Anterior cingulate cortex (tissue), 58 donors: ENCODE data around the gene LEMD3.

ENCODE experiments used
- DNase-seq, 58 donors: peaks; one replicate each; lab custom pipeline; 2025; lab: John Stamatoyannopoulos, UW

The LEMD3 gene

DNA sequence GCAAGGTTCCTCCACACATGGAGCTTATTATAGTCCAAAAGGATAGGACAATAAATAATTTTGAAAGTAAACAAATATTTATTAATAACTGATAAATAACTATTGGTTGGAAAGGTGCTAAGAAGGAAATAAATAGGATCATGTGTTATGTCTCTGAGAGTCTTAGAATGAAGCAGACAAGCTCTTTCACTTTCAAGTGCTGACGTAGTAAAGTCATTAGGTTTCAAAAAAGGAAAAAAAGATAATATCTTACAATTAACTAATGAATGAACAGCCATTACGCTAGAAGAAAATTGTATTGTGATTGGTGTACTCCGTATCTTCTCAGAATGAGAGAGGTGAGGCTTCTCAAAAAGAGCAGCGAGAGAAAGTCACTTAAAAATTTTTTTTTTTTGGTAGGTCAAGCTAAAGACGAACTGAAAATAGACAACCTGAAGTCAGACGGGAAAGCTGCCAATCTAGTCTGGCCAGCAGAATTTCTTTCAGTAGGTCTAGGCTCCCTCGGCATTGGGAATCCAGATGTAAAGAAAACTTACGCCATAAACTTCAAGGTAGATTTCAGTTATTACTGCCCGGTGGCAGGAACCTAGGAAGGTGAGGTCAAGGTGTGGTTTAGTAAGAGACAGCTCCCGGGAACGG lies 583 bp upstream of the LEMD3 start:
- peak in 2 of 58 donors; percentile 23 to 41 for DNase-seq

DNA sequence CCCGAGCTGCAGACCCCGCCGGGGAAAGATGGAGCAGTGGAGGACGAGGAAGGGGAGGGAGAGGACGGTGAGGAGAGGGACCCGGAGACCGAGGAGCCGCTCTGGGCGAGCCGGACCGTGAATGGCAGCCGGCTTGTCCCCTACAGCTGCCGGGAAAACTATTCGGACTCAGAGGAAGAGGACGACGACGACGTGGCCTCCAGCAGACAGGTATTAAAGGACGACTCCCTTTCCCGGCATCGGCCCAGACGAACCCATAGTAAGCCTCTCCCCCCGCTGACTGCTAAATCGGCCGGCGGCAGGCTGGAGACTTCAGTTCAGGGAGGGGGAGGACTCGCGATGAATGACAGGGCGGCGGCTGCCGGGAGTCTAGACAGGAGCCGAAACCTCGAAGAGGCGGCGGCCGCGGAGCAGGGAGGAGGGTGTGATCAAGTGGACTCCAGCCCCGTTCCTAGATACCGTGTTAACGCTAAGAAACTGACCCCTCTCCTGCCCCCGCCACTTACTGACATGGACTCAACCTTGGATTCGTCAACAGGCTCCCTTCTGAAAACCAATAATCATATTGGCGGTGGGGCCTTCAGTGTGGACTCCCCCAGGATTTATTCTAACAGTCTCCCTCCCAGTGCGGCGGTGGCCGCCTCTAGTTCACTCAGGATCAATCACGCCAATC lies 962 bp downstream of the LEMD3 start:
- DNase-seq = peak in 52 of 58 donors; percentile 4 to 59 (median 39)

DNA sequence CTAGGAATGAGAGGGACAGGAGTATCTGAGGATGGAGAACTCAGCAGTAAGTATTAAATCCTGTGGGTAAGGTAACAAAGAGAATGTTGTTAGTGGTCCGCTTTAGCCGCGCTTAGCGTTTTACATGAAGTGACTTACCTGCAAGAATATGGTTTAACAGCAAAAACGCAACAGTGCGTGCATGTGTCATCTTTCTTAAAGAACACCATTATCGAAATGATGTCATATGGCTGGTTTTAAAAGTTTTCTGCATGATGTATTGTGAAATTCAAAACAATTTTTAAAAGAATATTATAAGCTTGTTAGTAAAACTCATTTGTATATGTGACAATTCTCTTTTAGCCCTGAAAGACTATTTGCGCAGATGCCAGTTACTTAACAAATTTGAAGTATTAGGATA lies 1.7 kb downstream of the LEMD3 start:
- DNase-seq = no peak

DNA sequence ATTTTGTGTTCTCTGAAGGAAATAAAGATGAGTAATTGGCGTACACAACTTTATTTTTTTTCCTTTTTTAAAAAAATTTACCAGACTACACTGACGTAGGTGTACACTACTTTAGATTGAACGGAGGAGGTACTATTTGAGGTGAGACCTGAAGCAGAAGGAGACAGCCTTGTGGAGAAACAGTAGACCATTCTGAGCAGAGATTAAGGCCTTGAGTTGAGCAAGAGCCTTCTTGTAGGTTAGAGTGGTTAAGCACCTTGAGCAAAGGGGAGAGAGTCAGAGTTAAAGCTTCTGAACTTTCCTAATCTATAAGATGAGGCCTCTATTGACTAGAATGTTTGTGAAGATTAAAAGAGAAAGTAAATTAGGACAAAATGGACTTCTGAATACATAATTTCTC lies 2.5 kb downstream of the LEMD3 start:
- no peak for DNase-seq

DNA sequence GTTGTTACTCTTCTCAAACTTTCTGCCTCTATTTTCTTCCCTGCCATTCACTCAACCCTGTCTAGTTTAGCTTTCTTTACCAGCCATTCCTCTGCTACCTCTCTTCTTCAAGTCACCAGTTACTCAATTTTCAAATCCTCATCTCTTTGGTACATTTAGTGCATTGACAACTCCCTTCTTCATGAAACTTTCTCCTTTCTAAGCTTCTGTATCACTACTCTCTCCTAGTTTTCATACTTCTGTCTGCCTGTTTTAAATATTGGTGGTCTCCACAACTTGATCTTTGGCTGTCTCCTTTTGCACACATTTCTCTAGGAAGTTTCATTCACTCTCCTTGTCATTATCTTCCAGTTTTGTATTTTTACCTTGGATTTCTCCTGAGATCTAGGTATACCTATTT lies 6.0 kb downstream of the LEMD3 start:
- no peak for DNase-seq

DNA sequence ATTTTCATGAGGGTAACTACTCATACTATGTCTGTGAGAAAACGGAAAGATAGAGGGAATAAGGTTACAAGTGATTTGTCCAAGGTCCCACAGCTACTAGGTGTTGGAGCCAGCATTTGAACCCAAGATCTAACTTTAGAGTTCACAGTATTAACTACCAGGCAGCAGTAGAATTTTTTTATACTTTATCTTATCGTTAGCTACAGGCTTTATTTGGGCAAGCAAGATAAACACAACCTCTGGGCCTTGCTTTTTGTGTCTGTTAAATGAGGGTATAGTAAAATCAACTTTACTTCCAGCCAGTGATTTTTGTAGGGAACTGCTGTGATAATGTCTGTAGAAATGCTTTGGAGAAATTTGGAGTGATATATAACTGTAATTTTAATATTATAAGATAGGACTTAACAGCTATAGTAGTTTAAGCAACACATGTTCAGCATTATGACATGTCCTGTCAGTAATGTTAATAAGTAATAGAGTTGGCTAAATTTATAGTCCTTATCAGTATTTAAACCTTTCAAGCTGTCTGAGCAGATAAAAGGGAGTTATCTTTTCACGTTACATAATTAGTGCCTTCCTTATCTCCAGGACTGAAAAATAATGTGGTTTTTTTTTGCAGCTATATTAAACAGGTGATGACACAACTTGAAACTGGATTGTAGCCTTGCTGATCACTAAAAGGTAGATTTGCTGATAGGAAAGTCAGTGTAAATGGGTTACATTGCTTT lies 12.8 kb downstream of the LEMD3 start:
- DNase-seq = no peak

DNA sequence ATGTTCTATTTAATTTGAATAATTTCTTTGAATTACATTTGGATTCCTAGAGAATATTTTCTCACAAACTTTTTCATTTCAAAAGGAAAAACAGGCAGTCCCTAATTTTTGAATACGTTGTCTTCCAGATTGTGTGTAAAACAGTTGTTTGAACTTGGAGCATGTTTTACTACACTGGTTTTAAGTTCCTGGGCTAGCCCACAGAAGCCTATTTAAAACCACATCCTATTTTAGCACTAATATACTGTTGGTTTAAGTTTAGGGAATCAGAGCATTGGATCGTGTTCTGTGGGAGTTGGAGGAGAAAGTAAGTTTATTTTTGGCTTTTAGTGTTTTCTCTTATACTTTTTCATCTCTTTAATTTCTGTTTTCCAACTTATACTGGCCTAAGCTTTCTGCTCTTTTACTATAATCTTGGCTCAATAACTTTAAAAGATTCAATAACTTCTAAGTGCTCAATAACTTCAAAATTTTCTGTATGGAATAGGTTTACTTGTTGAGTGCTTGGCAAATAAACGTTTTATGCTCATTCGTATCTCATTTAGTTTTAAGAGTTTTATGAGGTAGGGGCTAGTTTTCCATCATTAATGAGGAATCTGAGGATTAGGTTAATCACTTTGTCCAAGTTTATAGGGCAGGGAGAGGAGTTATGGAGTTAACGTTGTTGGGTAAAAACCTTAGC lies 14.9 kb downstream of the LEMD3 start:
- DNase-seq = no peak

DNA sequence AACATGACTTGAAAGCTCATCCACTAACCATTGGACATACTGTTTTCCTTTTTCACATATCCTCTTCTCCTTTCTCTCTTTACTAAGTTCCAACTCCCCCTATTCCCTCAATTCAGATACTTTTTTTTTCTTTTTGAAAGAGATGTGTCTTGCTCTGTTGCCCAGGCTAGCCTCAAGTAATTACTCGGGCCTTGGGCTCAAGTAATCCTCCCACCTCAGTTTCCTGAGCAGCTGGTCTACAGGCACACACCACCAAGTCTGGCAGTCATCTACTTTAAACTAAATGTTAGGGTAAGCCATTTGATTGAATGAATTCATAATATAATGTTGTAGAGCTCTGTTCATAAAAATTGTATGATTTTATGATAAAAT lies 15.5 kb downstream of the LEMD3 start:
- DNase-seq = no peak

DNA sequence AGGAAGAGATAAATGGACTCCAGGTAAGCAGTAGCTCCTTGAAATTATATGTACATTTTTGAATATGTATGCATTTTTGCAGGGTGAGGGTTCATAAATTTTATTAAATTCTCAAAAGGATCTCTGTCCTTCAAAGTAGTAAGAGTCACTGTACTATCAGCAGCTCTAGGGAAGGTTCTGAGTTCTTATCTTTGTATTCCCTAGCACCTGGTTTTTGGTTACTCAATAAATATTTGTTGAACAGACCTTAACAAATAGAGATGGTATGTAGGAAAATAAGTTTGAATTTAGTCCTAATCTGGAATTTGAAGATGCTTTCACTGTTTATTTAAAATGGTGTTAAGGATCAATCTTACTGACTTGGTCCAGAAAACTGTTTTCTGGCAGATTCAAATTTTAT lies 18.3 kb downstream of the LEMD3 start:
- no peak for DNase-seq

DNA sequence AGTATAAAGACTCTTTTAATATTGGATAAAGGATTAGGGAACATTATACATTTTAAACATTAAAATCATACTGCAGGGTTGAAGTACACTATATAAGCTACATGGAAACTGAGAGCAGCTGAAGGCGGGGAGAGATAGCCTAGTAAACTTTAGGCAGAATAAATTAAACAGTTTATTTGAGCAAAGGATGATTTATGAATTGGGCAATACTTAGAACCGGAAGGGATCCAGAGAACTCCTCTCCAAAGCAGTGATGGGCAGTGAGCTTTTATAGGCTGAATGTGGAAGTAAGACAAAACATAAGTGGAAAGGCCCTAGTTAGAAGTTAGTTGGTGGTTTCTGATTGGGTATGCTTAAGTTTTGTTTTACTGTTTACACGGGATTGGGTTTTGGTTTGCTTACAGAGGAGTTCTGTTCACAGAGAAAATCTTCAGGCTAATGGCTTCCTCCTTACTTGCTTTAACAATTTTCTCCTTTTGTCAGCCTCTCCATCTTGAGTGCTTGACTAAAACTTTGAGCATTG lies 18.9 kb downstream of the LEMD3 start:
- no peak for DNase-seq

DNA sequence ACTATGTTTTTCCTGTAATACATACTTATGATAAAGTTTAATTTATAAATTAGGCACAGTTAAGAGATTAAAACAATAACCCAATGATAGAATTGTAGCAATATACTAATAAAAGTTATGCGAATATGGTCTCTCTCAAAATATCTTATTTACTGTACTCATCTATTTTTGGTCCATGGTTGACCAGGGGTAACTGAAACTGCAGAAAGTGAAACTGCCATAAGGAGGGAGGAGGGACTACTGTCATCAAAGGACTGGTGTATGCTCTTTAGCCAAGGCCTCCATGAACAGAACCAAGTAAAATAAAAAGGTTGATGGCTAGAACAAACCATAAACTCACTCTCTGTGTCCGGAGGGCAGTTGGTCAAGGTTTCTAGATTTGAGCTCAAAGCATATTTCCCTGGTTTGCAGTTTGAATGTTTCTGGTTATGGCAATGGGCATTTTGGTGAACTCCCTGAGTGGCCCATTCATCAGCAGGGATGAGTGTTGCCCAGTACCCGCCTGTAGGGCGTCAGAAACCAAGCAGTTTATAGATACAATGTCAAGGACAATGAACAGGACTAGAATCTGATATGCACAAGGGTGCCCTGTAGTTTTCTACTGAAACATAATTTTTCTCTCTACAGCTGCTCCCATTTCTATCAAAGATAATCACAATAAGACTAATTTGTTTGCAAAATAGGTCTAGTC lies 19.8 kb downstream of the LEMD3 start:
- no peak for DNase-seq

DNA sequence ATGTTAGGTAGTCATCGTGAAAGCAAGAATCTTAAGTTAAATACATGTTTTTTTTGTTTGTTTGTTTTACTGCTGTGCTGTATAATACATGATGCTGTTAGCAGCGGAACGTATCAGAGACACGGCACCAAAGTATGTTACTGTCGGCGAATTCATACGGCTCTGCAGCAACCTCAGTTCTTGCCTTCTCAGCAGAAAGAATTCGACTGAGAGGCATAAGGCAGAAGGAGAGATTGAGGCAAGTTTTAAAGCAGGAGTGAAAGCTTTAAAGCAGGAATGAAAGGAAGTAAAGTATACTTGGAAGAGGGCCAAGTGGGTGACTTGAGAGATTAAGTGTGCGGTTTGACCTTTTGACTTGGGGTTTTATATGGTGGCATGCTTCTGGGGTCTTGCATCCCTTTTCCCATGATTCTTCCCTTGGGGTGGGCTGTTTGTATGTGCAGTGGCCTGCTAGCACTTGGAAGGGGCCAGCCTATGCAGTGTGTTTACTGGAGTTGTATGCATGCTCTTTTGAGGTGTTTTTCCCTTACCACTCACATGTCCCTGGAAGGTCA lies 23.7 kb downstream of the LEMD3 start:
- DNase-seq = no peak

DNA sequence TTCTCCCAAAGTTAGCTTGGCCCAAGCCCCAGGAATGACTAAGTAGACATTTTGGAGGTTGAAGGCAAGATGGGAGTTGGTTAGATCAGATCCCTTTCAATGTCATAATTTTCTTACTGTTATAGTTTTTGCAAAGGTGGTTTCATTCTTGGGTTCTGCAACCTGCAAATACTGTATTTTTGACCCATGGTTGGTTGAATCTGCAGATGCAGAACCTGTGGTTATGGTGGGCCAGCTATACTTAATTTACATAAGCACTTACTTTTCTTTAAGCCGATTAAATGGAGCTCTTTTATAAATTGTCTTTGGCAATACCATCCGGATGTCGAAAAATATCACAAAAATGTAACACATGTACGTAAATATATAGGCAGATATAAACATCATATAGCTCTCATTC lies 25.6 kb downstream of the LEMD3 start:
- DNase-seq = no peak

DNA sequence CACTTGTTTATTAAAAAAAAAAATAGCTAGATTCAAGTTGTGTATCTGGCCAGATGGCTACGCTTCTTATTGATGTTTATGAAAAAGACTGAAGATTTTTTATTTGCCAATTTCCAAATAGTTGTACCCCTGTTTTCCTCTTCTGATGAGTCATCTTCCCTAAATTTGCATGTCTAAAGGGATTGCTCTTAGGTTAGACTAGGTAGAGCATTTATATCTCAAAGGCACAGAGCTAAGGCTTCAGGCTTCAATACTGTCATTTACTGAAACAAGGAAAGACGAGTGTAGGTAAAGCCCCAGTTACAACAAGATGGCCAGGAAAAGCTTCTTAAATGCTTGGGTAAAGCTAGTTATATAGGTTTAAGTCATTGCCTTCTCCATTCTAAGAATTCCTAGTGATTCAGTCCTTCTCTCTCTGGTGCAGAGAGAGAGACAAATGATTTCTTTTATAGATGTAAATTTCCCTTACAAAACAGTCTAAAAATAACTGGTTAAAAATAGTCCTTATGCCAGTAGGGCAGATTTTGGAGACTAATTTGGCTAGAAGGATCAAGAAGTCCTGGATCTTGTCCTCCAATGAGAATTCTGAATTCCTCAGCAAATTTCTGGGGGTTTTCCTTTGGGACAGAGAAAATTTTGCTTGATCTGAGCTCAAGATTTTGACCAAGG lies 26.1 kb downstream of the LEMD3 start:
- DNase-seq = no peak

DNA sequence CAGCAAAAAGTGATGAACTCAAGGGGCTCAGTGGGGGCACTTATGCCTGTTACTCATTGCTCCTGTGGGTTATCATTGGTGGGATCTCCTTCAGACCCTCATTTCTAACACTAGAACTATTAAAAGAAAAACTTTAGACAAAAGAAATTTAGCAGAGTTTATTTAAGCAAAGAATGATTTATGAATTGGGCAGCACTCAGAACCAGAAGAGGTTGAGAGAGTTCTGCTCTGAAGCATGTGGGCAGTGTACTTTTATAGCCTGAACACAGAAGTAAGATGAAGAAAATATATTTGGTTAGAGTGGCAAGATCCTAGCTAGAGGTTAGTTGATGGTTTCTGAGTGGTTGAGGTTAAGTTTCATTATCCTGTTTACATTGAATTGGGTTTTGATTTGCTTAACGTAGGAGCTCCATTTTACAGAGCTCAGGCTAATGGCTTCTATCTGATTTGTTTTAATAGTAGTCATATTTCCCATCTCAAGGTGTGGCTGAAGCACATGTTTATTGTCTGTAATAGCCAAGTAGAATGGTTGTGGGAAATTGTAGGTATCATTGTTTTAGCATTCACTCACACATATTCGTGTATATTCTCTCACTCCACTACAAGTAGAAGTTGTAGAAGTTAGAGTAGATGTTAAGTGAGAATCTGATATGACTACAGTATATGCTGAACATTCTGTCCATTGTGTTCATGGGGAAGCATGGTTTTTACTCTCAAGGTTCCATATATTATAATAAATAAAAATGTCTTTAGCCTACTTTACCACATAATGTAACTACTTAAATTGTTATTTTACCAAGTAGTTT lies 27.6 kb downstream of the LEMD3 start:
- no peak for DNase-seq

DNA sequence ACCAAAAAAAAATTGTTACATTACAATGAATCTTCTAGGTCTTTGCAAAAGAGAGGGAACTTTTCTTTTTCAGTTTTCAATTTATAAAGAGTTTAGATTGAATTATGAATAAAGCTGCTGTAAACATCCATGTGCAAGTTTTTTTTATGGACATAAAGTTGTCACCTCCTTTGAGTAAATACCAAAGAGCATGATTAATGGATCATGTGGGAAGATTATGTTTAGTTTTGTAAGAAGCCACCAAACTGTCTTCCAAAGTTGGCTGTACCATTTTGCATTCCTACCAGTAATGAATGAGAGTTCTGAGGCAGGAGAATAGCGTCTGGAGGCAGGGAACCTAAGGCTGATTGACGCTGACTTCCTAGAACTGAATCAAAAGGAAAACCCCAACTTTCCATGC lies 30.2 kb downstream of the LEMD3 start:
- no peak for DNase-seq

DNA sequence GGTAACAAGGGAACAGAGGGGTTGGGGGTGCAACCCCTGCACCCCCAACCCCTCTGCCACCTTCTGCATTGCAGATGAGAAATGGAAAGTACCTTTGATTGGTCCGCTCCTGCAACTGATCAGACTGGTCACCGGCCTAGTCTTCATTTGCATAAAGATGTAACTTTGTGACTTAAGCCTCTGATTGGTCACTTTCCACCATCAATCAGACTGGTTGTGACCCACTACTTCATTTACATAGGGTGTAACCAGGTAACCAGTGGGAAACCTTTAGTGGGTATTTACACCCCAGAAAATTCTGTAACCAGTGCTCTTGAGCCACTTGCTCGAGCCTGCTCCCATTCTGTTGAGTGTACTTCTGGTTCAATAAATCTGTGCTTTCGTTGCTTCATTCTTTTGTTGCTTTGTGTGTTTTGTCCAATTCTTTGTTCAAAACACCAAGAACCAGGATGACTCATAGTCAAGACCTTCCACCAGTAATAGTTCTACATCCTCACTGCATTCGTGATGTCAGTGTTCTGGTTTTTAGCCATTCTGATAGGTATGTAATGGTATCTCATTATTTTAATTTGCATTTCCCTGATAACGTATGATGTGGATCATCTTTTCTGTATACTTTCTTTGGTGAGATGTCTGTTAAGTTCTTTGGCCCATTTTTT lies 30.8 kb downstream of the LEMD3 start:
- DNase-seq = no peak

DNA sequence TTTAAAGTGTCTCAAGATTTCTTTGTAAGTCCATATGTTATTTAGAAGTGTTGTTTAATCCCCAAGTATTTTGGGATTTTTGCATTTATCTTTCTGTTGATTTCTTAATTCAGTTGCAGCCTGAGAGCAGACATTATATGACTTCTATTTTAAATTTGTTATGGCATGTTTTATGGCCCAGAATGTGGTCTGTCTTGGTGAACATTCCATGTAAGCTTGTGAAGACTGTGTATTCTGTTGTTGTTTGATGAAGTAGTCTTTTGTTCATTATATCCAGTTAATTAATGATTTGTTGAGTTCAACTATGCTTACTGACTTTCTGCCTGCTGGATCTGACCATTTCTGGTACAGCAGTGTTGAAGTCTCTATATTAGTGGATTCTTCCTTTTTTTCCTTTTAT lies 34.0 kb downstream of the LEMD3 start:
- DNase-seq = no peak
